Stimulated activated effector memory CD8-positive, alpha-beta T cell treated with anti-CD3 and anti-CD28 coated beads, Interleukin-12 subunit alpha, Interleukin-12 subunit beta, amount 100 ng/mL, for 72 hours (primary cell): ENCODE data around the gene AFF1.

Source experiments
- ATAC-seq: fragments of 150-1000 bp; cut with Tn5 transposase; 2 replicates; pipeline ENCODE4 v1.10.0; 2021
- DNase-seq, 2 donors: peaks; one replicate each; pipeline ENCODE4 v3.0.0; 2021 to 2022; ENCODE audit warnings: low spot score in 2 of 2
- H3K27ac Mint-ChIP-seq: one replicate; pipeline ENCODE4 v1.8.0; 2022; ENCODE audit warnings: mild to moderate bottlenecking, mixed read lengths
- H3K36me3 Mint-ChIP-seq: one replicate; pipeline ENCODE4 v1.8.0; 2022; ENCODE audit warnings: mild to moderate bottlenecking, mixed read lengths
- H3K4me1 Mint-ChIP-seq: one replicate; pipeline ENCODE4 v1.8.0; 2022; ENCODE audit warnings: mixed read lengths
- H3K4me3 Mint-ChIP-seq: one replicate; pipeline ENCODE4 v1.8.0; 2022; ENCODE audit warnings: mild to moderate bottlenecking, mixed read lengths
- H3K9me3 Mint-ChIP-seq: one replicate; pipeline ENCODE4 v1.8.0; 2022; ENCODE audit warnings: mixed read lengths

The AFF1 gene

GRCh38 chr4:87019246-87019791 is 84.5 kb downstream of the AFF1 start:
- Mint-ChIP-seq H3K4me3 (no peak overlapping the region), H3K27ac (no peak overlapping the region), H3K36me3 (no peaks in the 10 kb centered on the region), H3K9me3 (no peaks in the 10 kb centered on the region), H3K4me1 (peaks cover 59% of the 10 kb centered on the region)
- ATAC-seq (no peak), DNase-seq (no peak)

- DNase-seq (no peak), ATAC-seq (no peak)
- Mint-ChIP-seq H3K4me3 (no peak overlapping the region), H3K4me1 (peaks cover 57% of the 10 kb centered on the region), H3K9me3 (no peaks in the 10 kb centered on the region), H3K27ac (no peak overlapping the region), H3K36me3 (no peaks in the 10 kb centered on the region)
Observed at GRCh38 chr4:87019898-87020297, 85.1 kb downstream of the AFF1 start.

- Mint-ChIP-seq H3K36me3 (no peaks in the 10 kb centered on the region), H3K4me3 (no peak overlapping the region), H3K4me1 (peaks cover 55% of the 10 kb centered on the region), H3K27ac (no peak overlapping the region), H3K9me3 (no peaks in the 10 kb centered on the region)
- DNase-seq (no peak), ATAC-seq (no peak)
Observed at GRCh38 chr4:87024201-87024600, 89.4 kb downstream of the AFF1 start.

- Mint-ChIP-seq H3K4me1 (peaks cover 53% of the 10 kb centered on the region), H3K27ac (peak overlapping the region; percentile 14), H3K36me3 (no peaks in the 10 kb centered on the region), H3K4me3 (no peak overlapping the region), H3K9me3 (no peaks in the 10 kb centered on the region)
- ATAC-seq (no peak), DNase-seq (no peak)
Observed at GRCh38 chr4:87025023-87025613, 90.3 kb downstream of the AFF1 start.

- no peak overlapping the region for H3K27ac Mint-ChIP-seq
- DNase-seq = no peak
- no peak overlapping the region for H3K4me3 Mint-ChIP-seq
- no peaks in the 10 kb centered on the region for H3K36me3 Mint-ChIP-seq
- H3K9me3 Mint-ChIP-seq = no peaks in the 10 kb centered on the region
- peaks cover 48% of the 10 kb centered on the region for H3K4me1 Mint-ChIP-seq
- ATAC-seq = no peak
Observed at GRCh38 chr4:87025614-87026041, 90.8 kb downstream of the AFF1 start.

- peaks cover 44% of the 10 kb centered on the region for H3K4me1 Mint-ChIP-seq
- H3K36me3 Mint-ChIP-seq = no peaks in the 10 kb centered on the region
- no peaks in the 10 kb centered on the region for H3K9me3 Mint-ChIP-seq
- H3K4me3 Mint-ChIP-seq = no peak overlapping the region
- ATAC-seq (no peak), DNase-seq (no peak)
- H3K27ac Mint-ChIP-seq = no peak overlapping the region
Observed at GRCh38 chr4:87026800-87027495, 92.1 kb downstream of the AFF1 start.

- no peaks in the 10 kb centered on the region for H3K9me3 Mint-ChIP-seq
- no peak overlapping the region for H3K4me3 Mint-ChIP-seq
- DNase-seq (no peak), ATAC-seq (no peak)
- H3K36me3 Mint-ChIP-seq = no peaks in the 10 kb centered on the region
- no peak overlapping the region for H3K27ac Mint-ChIP-seq
- H3K4me1 Mint-ChIP-seq = peaks cover 33% of the 10 kb centered on the region
Observed at GRCh38 chr4:87029356-87029755, 94.5 kb downstream of the AFF1 start.

- peaks cover 28% of the 10 kb centered on the region for H3K4me1 Mint-ChIP-seq
Observed at GRCh38 chr4:87030124-87030523, 95.3 kb downstream of the AFF1 start.

GRCh38 chr4:87030755-87031441 is 96.1 kb downstream of the AFF1 start:
- H3K4me1 Mint-ChIP-seq = peaks cover 23% of the 10 kb centered on the region
- no peak overlapping the region for H3K4me3 Mint-ChIP-seq
- H3K36me3 Mint-ChIP-seq = no peaks in the 10 kb centered on the region
- DNase-seq = no peak
- H3K27ac Mint-ChIP-seq = no peak overlapping the region
- no peak for ATAC-seq
- no peaks in the 10 kb centered on the region for H3K9me3 Mint-ChIP-seq

More at GRCh38 chr4:87030124-87030523, 95.3 kb downstream of the AFF1 start:
- Mint-ChIP-seq H3K36me3 (no peaks in the 10 kb centered on the region), H3K9me3 (no peaks in the 10 kb centered on the region), H3K27ac (no peak overlapping the region), H3K4me3 (no peak overlapping the region)
- ATAC-seq (no peak), DNase-seq (no peak)

- ATAC-seq (no peak), DNase-seq (no peak)
- Mint-ChIP-seq H3K9me3 (no peaks in the 10 kb centered on the region), H3K4me3 (no peak overlapping the region), H3K4me1 (peaks cover 23% of the 10 kb centered on the region), H3K36me3 (no peaks in the 10 kb centered on the region), H3K27ac (no peak overlapping the region)
Observed at GRCh38 chr4:87031920-87032319, 97.1 kb downstream of the AFF1 start.

- Mint-ChIP-seq H3K36me3 (no peaks in the 10 kb centered on the region), H3K9me3 (no peaks in the 10 kb centered on the region), H3K4me3 (no peak overlapping the region), H3K27ac (no peak overlapping the region), H3K4me1 (peaks cover 30% of the 10 kb centered on the region)
- ATAC-seq (no peak), DNase-seq (no peak)
Observed at GRCh38 chr4:87032884-87033533, 98.2 kb downstream of the AFF1 start.

GRCh38 chr4:87033902-87034301 is 99.1 kb downstream of the AFF1 start:
- Mint-ChIP-seq H3K36me3 (no peaks in the 10 kb centered on the region), H3K27ac (no peak overlapping the region), H3K9me3 (no peaks in the 10 kb centered on the region), H3K4me1 (peaks cover 30% of the 10 kb centered on the region), H3K4me3 (no peak overlapping the region)
- DNase-seq (no peak), ATAC-seq (no peak)

- Mint-ChIP-seq H3K4me1 (peaks cover 26% of the 10 kb centered on the region), H3K36me3 (no peaks in the 10 kb centered on the region), H3K4me3 (no peak overlapping the region), H3K9me3 (no peaks in the 10 kb centered on the region), H3K27ac (no peak overlapping the region)
- DNase-seq (no peak), ATAC-seq (peak; percentile 87)
Observed at GRCh38 chr4:87034527-87034926, 99.7 kb downstream of the AFF1 start.

- Mint-ChIP-seq H3K27ac (peak overlapping the region; percentile 12), H3K4me3 (no peak overlapping the region), H3K36me3 (no peaks in the 10 kb centered on the region), H3K4me1 (peaks cover 22% of the 10 kb centered on the region), H3K9me3 (no peaks in the 10 kb centered on the region)
- DNase-seq = no peak
- ATAC-seq = no peak
Observed at GRCh38 chr4:87035881-87036509, 101.2 kb downstream of the AFF1 start.

GRCh38 chr4:87036713-87037112 is 101.9 kb downstream of the AFF1 start:
- Mint-ChIP-seq H3K36me3 (no peaks in the 10 kb centered on the region), H3K9me3 (no peaks in the 10 kb centered on the region), H3K4me3 (no peak overlapping the region), H3K27ac (peak overlapping the region; percentile 12), H3K4me1 (peaks cover 29% of the 10 kb centered on the region)
- ATAC-seq (no peak), DNase-seq (no peak)
